ENCODE data around the gene MAT2B.

MAT2B gene

GRCh38 chr5:163529698-163530097 is 24.3 kb downstream of the MAT2B start:
- TF ChIP-seq CTCF (conservative IDR thresholded peaks at IDR 0.05; ENCODE audit: low read depth, low read length) = no peak
- H3K9ac ChIP-seq = no peak overlapping the region
- no peak overlapping the region for H3K4me3 ChIP-seq (IDR thresholded peaks at IDR 0.05; ENCODE audit: insufficient read depth, low read depth, low read length)
- H3K4me1 ChIP-seq (ENCODE audit: low read depth, poor library complexity, severe bottlenecking) = no peaks in the 10 kb centered on the region
- no peak overlapping the region for H3K27ac ChIP-seq
- no peaks in the 10 kb centered on the region for H3K79me2 ChIP-seq (ENCODE audit: insufficient read depth, low read depth)
- no peaks in the 10 kb centered on the region for H4K20me1 ChIP-seq (ENCODE audit: insufficient read depth)
- no peaks in the 10 kb centered on the region for H3K36me3 ChIP-seq (ENCODE audit: insufficient read depth)
- H3K27me3 ChIP-seq (ENCODE audit: insufficient read depth, low read depth) = no peaks in the 10 kb centered on the region
- H3K4me2 ChIP-seq = no peak overlapping the region
- no peak overlapping the region for H2AFZ ChIP-seq (ENCODE audit: low read depth)

- Histone ChIP-seq H3K9ac (no peak overlapping the region), H3K27me3 (ENCODE audit: insufficient read depth, low read depth) (no peaks in the 10 kb centered on the region), H3K4me2 (no peak overlapping the region), H3K36me3 (ENCODE audit: insufficient read depth) (no peaks in the 10 kb centered on the region), H3K4me3 (IDR thresholded peaks at IDR 0.05; ENCODE audit: insufficient read depth, low read depth, low read length) (no peak overlapping the region), H3K4me1 (ENCODE audit: low read depth, poor library complexity, severe bottlenecking) (no peaks in the 10 kb centered on the region), H2AFZ (ENCODE audit: low read depth) (no peak overlapping the region), H4K20me1 (ENCODE audit: insufficient read depth) (no peaks in the 10 kb centered on the region), H3K79me2 (ENCODE audit: insufficient read depth, low read depth) (no peaks in the 10 kb centered on the region), H3K27ac (no peak overlapping the region)
- TF ChIP-seq CTCF (conservative IDR thresholded peaks at IDR 0.05; ENCODE audit: low read depth, low read length) = no peak
Measured at GRCh38 chr5:163531272-163531671, 25.9 kb downstream of the MAT2B start.

- H3K79me2 ChIP-seq (ENCODE audit: insufficient read depth, low read depth) = no peaks in the 10 kb centered on the region
- no peak overlapping the region for H3K27ac ChIP-seq
- no peak overlapping the region for H2AFZ ChIP-seq (ENCODE audit: low read depth)
- no peak for TF ChIP-seq CTCF (conservative IDR thresholded peaks at IDR 0.05; ENCODE audit: low read depth, low read length)
- no peaks in the 10 kb centered on the region for H4K20me1 ChIP-seq (ENCODE audit: insufficient read depth)
- H3K36me3 ChIP-seq (ENCODE audit: insufficient read depth) = no peaks in the 10 kb centered on the region
- no peak overlapping the region for H3K4me3 ChIP-seq (IDR thresholded peaks at IDR 0.05; ENCODE audit: insufficient read depth, low read depth, low read length)
- no peaks in the 10 kb centered on the region for H3K4me1 ChIP-seq (ENCODE audit: low read depth, poor library complexity, severe bottlenecking)
- no peaks in the 10 kb centered on the region for H3K27me3 ChIP-seq (ENCODE audit: insufficient read depth, low read depth)
- no peak overlapping the region for H3K9ac ChIP-seq
- no peak overlapping the region for H3K4me2 ChIP-seq
Measured at GRCh38 chr5:163532171-163533084, 27.0 kb downstream of the MAT2B start.

GRCh38 chr5:163533223-163533622 is 27.8 kb downstream of the MAT2B start:
- H4K20me1 ChIP-seq (ENCODE audit: insufficient read depth) = no peaks in the 10 kb centered on the region
- no peak overlapping the region for H3K4me3 ChIP-seq (IDR thresholded peaks at IDR 0.05; ENCODE audit: insufficient read depth, low read depth, low read length)
- H3K36me3 ChIP-seq (ENCODE audit: insufficient read depth) = no peaks in the 10 kb centered on the region
- H3K27me3 ChIP-seq (ENCODE audit: insufficient read depth, low read depth) = no peaks in the 10 kb centered on the region
- H3K79me2 ChIP-seq (ENCODE audit: insufficient read depth, low read depth) = no peaks in the 10 kb centered on the region
- H3K4me1 ChIP-seq (ENCODE audit: low read depth, poor library complexity, severe bottlenecking) = no peaks in the 10 kb centered on the region
- H2AFZ ChIP-seq (ENCODE audit: low read depth) = no peak overlapping the region
- TF ChIP-seq CTCF (conservative IDR thresholded peaks at IDR 0.05; ENCODE audit: low read depth, low read length) = no peak
- no peak overlapping the region for H3K9ac ChIP-seq
- no peak overlapping the region for H3K27ac ChIP-seq
- no peak overlapping the region for H3K4me2 ChIP-seq
